ENCODE data around the gene ELOVL6.

DNA sequence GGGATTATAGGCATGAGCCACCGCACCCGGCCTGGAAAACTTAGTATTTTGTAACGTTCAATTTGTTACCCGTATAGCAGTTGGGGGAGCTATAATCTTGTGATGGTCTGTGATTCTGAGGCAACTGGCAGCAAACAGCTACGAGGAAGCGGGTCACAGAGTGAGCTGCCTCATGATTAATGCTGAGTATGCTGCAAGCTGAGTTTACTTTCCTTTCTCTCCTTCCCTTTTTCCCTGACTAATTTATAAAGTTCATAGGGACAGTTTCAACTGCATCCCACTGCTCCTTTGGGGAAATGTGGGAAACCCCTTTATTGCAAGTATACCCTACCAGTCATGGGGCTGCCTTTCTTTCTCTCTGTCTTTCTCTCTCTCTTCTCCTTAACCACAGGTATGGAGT is 17.7 kb upstream of the ELOVL6 start:
- TF ChIP-seq, protein P1, sequence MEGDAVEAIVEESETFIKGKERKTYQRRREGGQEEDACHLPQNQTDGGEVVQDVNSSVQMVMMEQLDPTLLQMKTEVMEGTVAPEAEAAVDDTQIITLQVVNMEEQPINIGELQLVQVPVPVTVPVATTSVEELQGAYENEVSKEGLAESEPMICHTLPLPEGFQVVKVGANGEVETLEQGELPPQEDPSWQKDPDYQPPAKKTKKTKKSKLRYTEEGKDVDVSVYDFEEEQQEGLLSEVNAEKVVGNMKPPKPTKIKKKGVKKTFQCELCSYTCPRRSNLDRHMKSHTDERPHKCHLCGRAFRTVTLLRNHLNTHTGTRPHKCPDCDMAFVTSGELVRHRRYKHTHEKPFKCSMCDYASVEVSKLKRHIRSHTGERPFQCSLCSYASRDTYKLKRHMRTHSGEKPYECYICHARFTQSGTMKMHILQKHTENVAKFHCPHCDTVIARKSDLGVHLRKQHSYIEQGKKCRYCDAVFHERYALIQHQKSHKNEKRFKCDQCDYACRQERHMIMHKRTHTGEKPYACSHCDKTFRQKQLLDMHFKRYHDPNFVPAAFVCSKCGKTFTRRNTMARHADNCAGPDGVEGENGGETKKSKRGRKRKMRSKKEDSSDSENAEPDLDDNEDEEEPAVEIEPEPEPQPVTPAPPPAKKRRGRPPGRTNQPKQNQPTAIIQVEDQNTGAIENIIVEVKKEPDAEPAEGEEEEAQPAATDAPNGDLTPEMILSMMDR (IDR thresholded peaks at IDR 0.05), result no peak
- no peak for TF ChIP-seq POLR2A (IDR thresholded peaks at IDR 0.05)

All from thyroid gland (tissue), 4 donors.